Cardiac fibroblast (primary cell): Measurements from ENCODE around the gene HNF1A.
"Not testable (repeated sequence)": the region's sequence is repeated elsewhere in the genome, so short reads cannot be mapped to it uniquely, and the experiment has no call there.

Source experiments
- DNase-seq, 2 donors: peaks; one replicate each; pipeline versions ENCODE4 v3.0.0 to v3.0.0-alpha.2; 2010; ENCODE audit warnings: low read depth in 2 of 2
- H3K4me3 ChIP-seq, 2 donors: replicated peaks in 1 of 2; 1 replicate in 1 of 2; 2 replicates in 1 of 2; pipeline ENCODE4 v1.5.1; 2011; ENCODE audit warnings: low read depth in 2 of 2, low read length in 2 of 2, mild to moderate bottlenecking in 2 of 2, moderate library complexity in 1 of 2
- CTCF ChIP-seq: IDR thresholded peaks from one replicate; pipeline ENCODE4 v1.5.1; 2011; ENCODE audit warnings: low read depth, mild to moderate bottlenecking, low read length, inconsistent platforms

Gene HNF1A

GRCh38 chr12:120941846-120942405 is 36.4 kb upstream of the HNF1A start:
- H3K4me3 ChIP-seq = no peak overlapping the region
- no peak for DNase-seq
- no peak for TF ChIP-seq CTCF

- no peak overlapping the region for H3K4me3 ChIP-seq
- no peak for TF ChIP-seq CTCF
- DNase-seq = no peak
Measured at GRCh38 chr12:120943482-120943881, 34.9 kb upstream of the HNF1A start.

GRCh38 chr12:120944645-120945217 is 33.6 kb upstream of the HNF1A start:
- no peak overlapping the region for H3K4me3 ChIP-seq
- DNase-seq = peak; percentile 58 to 59
- peak; percentile 90 for TF ChIP-seq CTCF

GRCh38 chr12:120945516-120945915 is 32.8 kb upstream of the HNF1A start:
- DNase-seq, H3K4me3 ChIP-seq: not testable (repeated sequence)

- H3K4me3 ChIP-seq, DNase-seq: not testable (repeated sequence)
Measured at GRCh38 chr12:120950260-120950799, 28.0 kb upstream of the HNF1A start.

GRCh38 chr12:120950807-120951206 is 27.5 kb upstream of the HNF1A start:
- TF ChIP-seq CTCF = no peak
- no peak for DNase-seq

GRCh38 chr12:120955232-120955631 is 23.1 kb upstream of the HNF1A start:
- DNase-seq = no peak
- H3K4me3 ChIP-seq = no peak overlapping the region
- no peak for TF ChIP-seq CTCF

More at GRCh38 chr12:120950807-120951206, 27.5 kb upstream of the HNF1A start:
- no peak overlapping the region for H3K4me3 ChIP-seq
